Pancreas (tissue), 10 donors: ENCODE data around the gene RALBP1. TPM values are rescaled to one million over a fixed set of nuclear protein-coding genes. Genes with fewer than 3 reads are reported as not detected.
"Not testable (repeated sequence)": the region's sequence is repeated elsewhere in the genome, so short reads cannot be mapped to it uniquely, and the experiment has no call there.

ENCODE experiments used
- ATAC-seq, 4 donors: fragments of 200-7000 bp; cut with Tn5 transposase; one replicate each; pipeline versions ENCODE4 v1.8.0 to v1.9.1; 2020; ENCODE audit warnings: mild to moderate bottlenecking in 4 of 4, moderate library complexity in 4 of 4
- DNase-seq, 6 donors: peaks; one replicate each; pipeline ENCODE4 v3.0.0-alpha.2; 2020
- FAIRE-seq: peaks from 2 replicates; lab custom pipeline; 2012; peaks lifted over from hg19 to GRCh38; lab: Jason Lieb, UNC
- H3K27ac ChIP-seq, 4 donors: fragments of 200-600 bp; sonication (generic); 1 replicate in 3 of 4; 2 replicates in 1 of 4; pipeline versions ENCODE4 v1.5.0 to v1.8.0; 2020
- H3K27me3 ChIP-seq, 4 donors: fragments of 200-600 bp; one replicate each; pipeline ENCODE4 v1.8.0; 2021
- H3K36me3 ChIP-seq, 3 donors: fragments of 200-600 bp; sonication (generic) in 1 of 3; one replicate each; pipeline versions ENCODE4 v1.5.0 to v1.8.0; 2020 to 2021
- H3K4me1 ChIP-seq, 3 donors: fragments of 200-600 bp; one replicate each; pipeline ENCODE4 v1.8.0; 2021
- H3K4me3 ChIP-seq, 4 donors: fragments of 200-600 bp; sonication (generic) in 2 of 4; one replicate each; pipeline versions ENCODE4 v1.5.0 to v1.8.0; 2020 to 2021
- H3K9me3 ChIP-seq, 4 donors: fragments of 200-600 bp; one replicate each; pipeline ENCODE4 v1.8.0; 2021
- CTCF ChIP-seq, 4 donors: fragments of 200-600 bp; sonication (generic) in 3 of 4; IDR thresholded peaks; one replicate each; pipeline versions ENCODE4 v1.5.0 to v1.8.0; 2021; ENCODE audit warnings: antibody characterized with exemption in 4 of 4
- WGBS, 2 donors: extraction: QIAGEN DNeasy Blood & Tissue Kit; methylation state at CpG; one replicate each; pipeline ENCODE4 v1.1.7; 2013; 5-methylcytosine and 5-hydroxymethylcytosine counted together
- intact Hi-C, 3 donors: fragments of 100-400 bp; cut with DNase I; formaldehyde crosslinking; loops; one replicate each; pipeline versions ENCODE4 v1.11.1 to v1.14.2; 2022
- polyA plus RNA-seq, 2 donors: library from polyadenylated mRNA; stranded (reverse); fragments of 200-250 nt; gene quantifications; one replicate each; pipeline ENCODE4 v1.2.3, GENCODE V29; 2013
- total RNA-seq, 6 donors: library from RNA; stranded (reverse); fragmentation: NEBNext Ultra II Directional in 4 of 6; extraction: Animal tissue kit (Norgen Biotek cat#: 25700) in 4 of 6; gene quantifications; one replicate each; pipeline versions ENCODE4 v1.2.1 to v1.2.4, GENCODE V29; 2021 to 2023
- donor health status: healthy with polysubstance abuse.
- donor health status: DM: no; HTN: no; CAD: no; lungs with moderate emphysema.
- donor health status: DM: no; HTN: no; CAD: no.
- donor health status: control.
- donor health status: control.
- donor health status: Bipolar disorder and iron deficiency.
- donor health status: DM: yes; HTN: yes; CAD: no.
- donor health status: DM: no; HTN: no; CAD: no.
- donor health status: DM: no; HTN: no; CAD: no.
- donor health status: DM: yes; HTN: yes; CAD: no.

RALBP1 gene
- total and polyA plus RNA-seq, 8 donors: 6.7 to 30.5 (median 12.9) TPM

- Histone ChIP-seq H3K36me3 (no peaks in the 10 kb centered on the region), H3K4me3 (no peak overlapping the region), H3K27me3 (no peaks in the 10 kb centered on the region), H3K4me1 (no peaks in the 10 kb centered on the region), H3K9me3 (no peaks in the 10 kb centered on the region), H3K27ac (no peak overlapping the region)
- FAIRE-seq: no peak
- intact Hi-C loops: no loop called here
- DNase-seq: peak in 2 of 6 donors; percentile 39 to 45
- ATAC-seq: no peak
- WGBS, 2 donors: 93 to 97% methylated on average over 31 of the region's 31 CpGs
- TF ChIP-seq CTCF (IDR thresholded peaks at IDR 0.05): no peak
Measured at GRCh38 chr18:9478545-9478944, 3.2 kb downstream of the RALBP1 start.

- FAIRE-seq: no peak
- WGBS, 2 donors: 96 to 98% methylated on average over 1 of the region's 1 CpG
- H3K36me3 ChIP-seq: no peaks in the 10 kb centered on the region
- no peak for ATAC-seq
- H3K4me1 ChIP-seq: no peaks in the 10 kb centered on the region
- no peak overlapping the region for H3K27ac ChIP-seq
- H3K4me3 ChIP-seq: no peak overlapping the region
- H3K9me3 ChIP-seq: no peaks in the 10 kb centered on the region
- intact Hi-C loops: no loop called here
- TF ChIP-seq CTCF (IDR thresholded peaks at IDR 0.05): no peak
- H3K27me3 ChIP-seq: no peaks in the 10 kb centered on the region
- no peak for DNase-seq
Measured at GRCh38 chr18:9482790-9483189, 7.5 kb downstream of the RALBP1 start.

- ATAC-seq: no peak
- Histone ChIP-seq H3K4me1 (no peaks in the 10 kb centered on the region), H3K27ac (no peak overlapping the region), H3K9me3 (no peaks in the 10 kb centered on the region), H3K4me3 (no peak overlapping the region), H3K36me3 (no peaks in the 10 kb centered on the region), H3K27me3 (no peaks in the 10 kb centered on the region)
- WGBS, 2 donors: 93% methylated on average over 7 of the region's 7 CpGs
- no peak for FAIRE-seq
- no peak for DNase-seq
- no peak for TF ChIP-seq CTCF (IDR thresholded peaks at IDR 0.05)
- intact Hi-C loops: no loop called here
Measured at GRCh38 chr18:9483526-9483925, 8.2 kb downstream of the RALBP1 start.

- H3K9me3 ChIP-seq, H3K4me1 ChIP-seq, H3K4me3 ChIP-seq, H3K27ac ChIP-seq, H3K36me3 ChIP-seq, intact Hi-C loops, ATAC-seq, H3K27me3 ChIP-seq, DNase-seq, FAIRE-seq: not testable (repeated sequence)
- WGBS, 2 donors: 93 to 97% methylated on average over 2 of the region's 2 CpGs
Measured at GRCh38 chr18:9484856-9485255, 9.5 kb downstream of the RALBP1 start.

GRCh38 chr18:9488538-9488937 lies 13.2 kb downstream of the RALBP1 start:
- intact Hi-C loops: no loop called here
- TF ChIP-seq CTCF (IDR thresholded peaks at IDR 0.05): no peak
- DNase-seq: no peak
- no peak for ATAC-seq
- Histone ChIP-seq H3K4me1 (peaks cover 0 to 5% (median 0%) of the 10 kb centered on the region in 3 donors), H3K27ac (no peak overlapping the region), H3K36me3 (no peaks in the 10 kb centered on the region), H3K9me3 (no peaks in the 10 kb centered on the region), H3K27me3 (no peaks in the 10 kb centered on the region), H3K4me3 (no peak overlapping the region)
- FAIRE-seq: no peak
- 53 to 64% methylated on average over 4 of the region's 4 CpGs for WGBS, 2 donors
